ENCODE measurements around the gene CAMTA1.

Gene CAMTA1

DNA sequence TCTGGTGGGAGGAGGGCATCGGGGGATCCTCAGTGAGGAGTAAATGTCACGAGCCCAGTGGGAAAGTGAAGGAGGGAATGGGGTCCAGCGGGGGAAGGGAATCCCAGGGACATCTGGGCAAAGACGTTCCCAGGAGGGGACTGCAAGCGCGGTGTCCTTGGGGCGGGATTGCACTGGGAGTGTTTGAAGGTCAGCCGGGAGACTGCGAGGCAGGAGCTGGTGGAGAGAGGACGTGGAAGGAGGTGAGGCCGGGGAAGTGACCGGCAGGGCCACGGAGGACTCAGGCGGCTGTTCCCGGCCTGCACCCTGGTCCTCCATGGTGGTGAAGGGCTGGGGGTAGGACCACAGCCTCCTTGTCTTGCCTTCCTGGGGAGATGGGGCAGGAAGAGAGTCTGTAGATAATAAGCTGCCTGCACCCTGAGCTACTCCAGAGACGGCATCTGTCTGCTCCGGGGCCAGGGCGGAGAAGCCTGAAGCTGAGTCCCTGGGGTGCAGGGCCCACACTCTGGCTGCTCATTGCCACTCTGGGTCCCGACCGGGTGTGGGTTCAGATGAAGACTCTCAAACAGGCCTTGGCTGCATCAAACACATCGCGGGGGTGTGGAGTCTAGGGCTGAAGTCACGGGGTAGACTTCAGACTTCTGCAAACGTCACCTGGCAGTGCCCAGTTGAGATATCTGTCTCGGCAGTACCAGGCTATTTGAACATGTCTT lies 264.8 kb downstream of the CAMTA1 start:
- DNase-seq = no peak

DNA sequence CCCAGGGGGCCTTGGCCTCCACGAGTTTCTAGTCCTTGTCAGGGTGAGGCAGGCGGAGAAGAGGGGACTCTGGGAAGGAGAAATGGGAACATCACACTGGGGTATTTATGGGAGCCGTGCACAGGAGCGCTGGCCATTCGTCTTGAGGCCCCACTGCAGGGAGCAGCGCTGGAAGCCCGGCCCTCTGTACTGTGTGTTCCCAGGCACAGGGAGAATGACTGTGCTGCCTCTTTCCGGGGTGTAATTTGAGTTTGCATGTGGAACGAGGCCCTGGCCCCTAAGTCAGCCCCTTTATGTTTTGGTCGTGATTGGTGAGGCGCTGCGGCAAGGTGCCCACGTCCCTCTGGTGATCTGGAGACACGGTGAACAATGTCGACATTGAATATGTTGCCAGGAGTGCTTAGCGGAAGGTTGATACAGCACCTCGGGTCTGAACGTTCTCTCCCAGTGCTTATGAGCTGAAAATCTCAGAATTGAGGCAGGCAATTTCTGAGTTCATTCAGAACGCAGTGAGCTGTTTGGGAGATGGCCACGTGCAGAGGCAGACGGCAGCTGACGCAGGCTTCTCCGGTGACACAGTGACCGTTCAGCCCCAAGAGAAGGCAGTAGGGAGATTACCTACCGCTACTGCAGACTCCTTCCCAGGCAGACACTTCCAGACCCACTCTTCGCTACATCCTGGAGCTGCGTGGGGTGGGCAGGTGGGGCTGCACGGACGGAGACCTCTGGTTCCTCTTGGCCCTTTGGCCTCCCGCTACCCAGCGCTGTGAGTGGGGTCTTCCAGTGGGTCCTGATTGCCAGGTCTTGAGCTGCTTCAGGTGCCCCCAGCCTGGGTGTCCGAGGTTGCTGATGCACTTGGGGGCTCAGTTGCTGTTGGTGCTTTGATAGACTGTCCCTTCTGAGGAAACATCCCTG lies 265.8 kb downstream of the CAMTA1 start:
- DNase-seq = no peak

DNA sequence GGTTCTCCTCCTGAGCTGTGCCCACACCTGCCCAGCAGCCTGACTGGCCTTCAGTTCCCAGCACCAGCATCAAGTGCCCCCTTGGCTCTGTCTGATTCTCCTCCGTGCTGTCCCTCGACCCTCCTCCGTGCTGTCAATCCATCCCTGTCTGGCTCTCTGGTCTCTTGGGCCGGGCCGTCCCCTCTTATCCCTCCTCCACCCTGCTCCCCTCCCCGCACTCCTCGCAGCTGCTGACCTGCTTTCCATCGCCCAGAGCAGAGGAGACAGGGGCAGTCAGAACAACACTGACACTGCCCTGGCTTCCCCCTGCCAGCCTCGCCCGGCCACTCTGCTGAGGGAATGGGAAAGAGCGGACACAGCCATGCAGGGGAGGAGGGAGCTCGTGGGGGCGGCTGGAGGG lies 267.4 kb downstream of the CAMTA1 start:
- no peak for DNase-seq

DNA sequence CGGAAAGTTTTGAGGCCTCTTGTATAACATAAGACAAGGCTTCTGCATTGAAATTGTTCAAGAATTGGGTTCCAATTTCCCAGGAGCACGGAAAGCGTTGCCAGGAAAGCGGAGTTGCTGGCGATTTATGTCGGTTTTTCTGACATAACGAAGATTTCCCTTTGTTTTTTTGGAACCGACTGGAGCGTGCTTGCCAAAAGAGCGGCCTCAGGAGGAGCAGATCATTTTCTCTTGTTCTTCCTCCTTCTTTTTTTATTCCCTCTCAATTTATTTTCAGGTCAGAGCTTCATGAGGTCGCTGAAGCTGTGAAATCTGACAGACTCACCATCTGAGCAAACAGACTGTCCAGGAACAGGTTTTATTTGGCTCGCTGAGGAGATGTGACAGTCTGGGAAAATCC lies 275.5 kb downstream of the CAMTA1 start:
- DNase-seq = no peak

DNA sequence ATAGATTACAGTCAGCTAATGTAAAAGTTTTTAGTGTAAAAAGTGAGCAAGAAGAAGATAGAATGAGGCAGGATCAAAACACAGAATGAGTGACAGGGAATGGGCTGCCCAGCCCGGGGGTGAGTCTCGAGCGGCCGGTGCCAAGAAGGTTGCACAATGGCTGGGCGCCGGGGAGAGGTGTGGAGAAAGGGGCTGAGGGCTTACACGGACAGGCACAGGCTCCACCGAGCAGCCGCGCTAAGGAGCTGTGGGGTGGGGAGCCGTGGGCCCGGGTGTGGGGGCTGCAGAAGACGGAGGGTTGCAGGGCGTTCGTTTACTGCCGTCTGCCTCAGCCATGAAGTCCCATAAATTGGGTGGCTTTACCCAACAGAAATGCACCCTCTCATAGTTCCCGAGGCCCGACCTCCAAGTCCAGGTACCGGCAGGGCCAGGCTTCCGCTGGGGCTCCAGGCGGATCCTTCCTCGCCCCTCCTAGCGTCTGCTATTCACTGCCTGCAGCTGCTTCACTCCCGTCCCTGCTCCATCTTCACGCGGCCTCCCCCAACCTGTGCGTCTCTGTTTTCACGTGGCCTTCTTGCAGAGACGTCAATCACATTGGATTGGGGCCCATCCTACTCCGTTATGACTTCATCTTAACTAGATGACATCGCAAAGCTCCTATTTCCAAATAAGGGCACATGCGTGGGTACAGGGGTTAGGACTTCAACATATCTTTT lies 277.2 kb downstream of the CAMTA1 start:
- no peak for DNase-seq

DNA sequence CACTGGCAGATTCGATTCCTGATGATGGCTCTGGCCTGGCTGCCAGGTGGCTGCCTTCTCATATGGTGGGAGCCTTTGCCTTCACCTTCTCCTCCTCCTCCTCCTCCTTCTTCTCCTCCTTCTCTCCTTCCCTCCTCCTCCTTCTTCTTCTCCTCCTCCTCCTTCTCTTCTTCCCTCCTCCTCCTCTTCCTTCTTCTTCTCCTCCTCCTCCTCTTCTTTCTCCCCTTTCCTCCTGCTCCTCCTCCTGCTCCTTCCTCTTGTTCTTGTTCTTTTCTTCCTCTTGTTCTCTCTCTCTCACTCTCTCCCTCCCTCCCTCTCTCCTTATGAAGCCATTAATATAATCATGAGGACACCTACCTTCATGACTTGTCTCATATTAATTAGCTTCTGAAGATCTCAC lies 278.7 kb downstream of the CAMTA1 start:
- no peak for DNase-seq

DNA sequence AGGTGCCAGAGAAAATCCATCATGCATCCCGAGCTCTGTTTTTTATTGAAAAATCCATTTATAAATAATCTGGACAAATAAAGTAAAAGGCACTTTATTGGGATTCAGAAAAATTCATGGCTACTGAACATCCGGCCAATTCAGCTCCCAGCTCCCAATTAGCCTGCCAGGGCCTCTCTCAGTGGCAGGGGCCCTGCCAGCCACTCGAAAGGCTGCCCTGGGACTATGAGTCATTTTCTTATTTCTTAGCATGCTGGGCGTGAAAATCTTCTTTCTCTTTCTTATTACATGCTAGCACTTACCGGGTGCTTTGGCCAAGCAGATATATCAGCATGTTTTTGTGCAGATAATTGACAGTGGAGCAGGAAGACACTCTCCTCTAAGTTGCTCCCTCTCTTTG lies 283.3 kb downstream of the CAMTA1 start:
- DNase-seq = no peak

DNA sequence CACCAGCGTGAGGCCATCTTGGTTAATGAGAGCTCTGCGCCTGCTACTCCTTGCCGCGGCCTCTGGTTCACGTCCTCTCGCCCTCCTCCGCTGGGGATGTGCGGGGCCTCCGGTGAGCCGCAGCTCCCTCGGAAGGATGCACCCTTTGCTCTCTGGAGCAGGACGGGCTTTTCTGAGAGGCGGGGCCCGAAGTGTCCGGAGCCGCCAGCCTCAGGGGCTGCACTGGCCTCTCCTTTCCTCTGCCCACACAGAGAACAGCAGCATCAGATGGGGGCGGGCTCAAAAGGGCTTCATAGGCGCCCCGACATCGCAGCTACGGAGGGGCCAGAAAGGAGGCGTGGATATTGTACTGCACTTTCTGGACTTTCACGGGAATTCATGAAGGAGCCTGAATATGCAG lies 284.7 kb downstream of the CAMTA1 start:
- no peak for DNase-seq

DNA sequence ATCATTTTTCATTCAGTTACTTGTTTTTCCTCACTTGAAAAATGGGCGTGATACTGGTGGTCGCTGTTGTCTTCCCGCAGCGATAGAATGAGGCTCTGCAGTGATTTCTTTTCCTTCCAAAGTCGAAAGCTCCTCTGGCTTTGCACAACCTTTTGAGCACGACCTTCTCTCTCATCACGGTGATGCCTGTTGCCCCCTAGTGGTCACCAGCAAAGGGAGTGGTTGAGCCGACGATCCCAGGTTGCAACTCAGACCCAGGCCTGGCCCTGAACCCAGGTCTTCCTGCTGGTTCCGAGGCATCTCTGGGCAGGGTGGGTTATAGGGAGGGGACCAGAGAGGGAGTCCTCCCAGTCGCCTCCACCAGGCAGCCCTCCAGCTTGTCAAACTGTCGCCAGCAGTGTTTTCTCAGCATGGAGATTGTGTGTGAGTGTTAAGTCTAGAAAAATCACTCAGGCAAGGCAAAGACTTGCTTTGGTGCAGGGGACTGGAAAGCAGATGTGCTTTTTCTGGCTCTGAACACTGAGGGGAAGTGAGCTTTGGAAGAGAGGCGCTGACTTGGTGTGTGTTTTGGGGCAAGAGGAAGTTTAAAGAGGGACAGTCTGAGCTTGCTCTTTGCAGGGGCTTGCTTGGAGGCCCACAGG lies 285.3 kb downstream of the CAMTA1 start:
- DNase-seq = peak; percentile 55 to 65

DNA sequence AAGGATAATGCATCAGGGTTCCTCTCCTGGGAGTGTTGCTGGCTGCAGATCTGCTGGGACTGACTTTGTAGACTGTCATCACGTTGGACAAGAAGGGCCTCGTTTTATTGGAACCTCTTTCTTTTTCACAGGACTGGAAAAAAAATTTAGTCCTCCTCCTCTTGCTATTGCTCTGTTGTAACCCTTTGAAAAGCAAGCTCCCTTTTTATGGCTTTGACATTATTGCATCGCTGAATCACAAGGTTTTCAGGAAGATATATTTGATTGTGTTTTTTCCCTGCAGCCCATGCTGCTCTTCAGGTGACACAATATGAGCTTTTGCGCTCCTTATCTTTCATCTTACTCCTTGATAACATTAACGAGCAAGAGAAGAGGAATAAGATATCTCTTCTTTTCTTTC lies 290.9 kb downstream of the CAMTA1 start:
- no peak for DNase-seq

DNA sequence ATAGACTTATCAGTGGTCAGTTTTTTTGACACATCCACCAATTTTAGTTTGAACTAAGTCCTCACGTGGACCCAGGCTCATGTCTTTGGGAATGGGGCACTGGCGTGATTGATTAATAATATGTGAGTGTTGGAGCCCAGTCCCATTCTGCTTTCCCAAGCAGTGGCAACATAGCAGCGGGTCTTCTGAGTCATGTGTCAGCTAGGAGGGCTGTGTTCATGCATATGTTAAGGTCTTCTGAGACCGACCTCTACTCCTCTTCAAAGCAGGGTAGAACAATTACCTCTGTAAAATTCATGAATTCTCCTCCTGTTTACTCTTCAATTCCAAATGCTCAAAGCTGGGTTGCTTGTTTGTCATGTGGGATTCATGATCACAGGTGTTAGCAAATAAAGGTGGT lies 291.3 kb downstream of the CAMTA1 start:
- DNase-seq = no peak

DNA sequence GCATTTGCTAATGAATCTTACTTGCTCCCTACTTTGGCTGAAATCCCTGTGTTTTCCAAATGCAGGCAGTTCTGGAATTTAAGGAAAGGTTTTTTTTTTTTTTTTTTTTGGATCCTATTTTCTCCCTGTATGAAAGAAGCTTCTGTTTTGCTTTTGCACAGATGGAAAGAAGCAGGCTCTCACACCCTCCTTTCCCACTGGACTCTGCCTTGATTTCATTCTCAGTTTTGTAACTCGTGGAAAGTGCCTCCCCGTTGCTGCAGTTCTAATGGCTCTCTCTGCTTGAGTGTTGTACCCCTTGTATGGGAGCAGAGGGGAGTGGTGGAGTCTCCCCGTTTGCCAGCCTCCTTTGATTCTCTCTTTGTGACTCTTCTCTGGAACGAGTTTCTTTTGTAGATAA lies 291.9 kb downstream of the CAMTA1 start:
- DNase-seq = no peak

DNA sequence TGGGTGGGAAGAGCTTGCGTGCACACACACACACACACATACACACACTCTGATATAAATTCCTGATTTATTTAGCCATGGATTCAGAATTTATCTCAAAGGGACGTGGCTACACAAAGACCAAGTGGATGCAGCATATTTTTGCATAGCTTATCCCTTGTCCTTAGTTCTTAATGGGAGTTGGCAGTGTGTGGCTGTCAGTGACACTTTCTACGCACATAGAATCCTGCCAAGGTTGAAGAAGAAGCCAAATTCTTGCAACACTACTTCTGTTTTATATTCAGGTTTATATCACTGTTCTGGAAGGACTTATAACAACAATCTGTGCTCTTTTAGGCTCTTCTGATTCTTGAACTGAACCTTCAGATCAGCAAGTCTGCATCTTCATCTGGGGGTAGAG lies 292.7 kb downstream of the CAMTA1 start:
- no peak for DNase-seq

DNA sequence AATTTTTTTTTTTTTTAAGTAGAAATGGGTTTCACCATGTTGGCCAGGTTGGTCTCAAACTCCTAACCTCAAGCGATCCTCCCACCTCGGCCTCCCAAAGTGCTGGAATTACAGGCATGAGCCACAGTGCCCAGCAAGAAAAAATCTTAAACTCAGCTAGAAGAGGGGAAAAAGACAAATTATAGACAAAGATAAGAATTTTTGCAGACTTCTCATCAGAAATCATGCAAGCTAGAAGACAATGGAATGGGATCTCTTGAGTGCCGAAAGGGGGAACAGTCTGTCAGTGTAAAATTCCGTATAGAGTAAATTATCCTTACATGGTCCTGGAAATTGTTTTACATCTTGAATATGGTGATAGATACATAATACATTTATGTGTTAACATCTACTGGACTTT lies 294.4 kb downstream of the CAMTA1 start:
- DNase-seq = peak in 1 of 2 experiments; percentile 1

DNA sequence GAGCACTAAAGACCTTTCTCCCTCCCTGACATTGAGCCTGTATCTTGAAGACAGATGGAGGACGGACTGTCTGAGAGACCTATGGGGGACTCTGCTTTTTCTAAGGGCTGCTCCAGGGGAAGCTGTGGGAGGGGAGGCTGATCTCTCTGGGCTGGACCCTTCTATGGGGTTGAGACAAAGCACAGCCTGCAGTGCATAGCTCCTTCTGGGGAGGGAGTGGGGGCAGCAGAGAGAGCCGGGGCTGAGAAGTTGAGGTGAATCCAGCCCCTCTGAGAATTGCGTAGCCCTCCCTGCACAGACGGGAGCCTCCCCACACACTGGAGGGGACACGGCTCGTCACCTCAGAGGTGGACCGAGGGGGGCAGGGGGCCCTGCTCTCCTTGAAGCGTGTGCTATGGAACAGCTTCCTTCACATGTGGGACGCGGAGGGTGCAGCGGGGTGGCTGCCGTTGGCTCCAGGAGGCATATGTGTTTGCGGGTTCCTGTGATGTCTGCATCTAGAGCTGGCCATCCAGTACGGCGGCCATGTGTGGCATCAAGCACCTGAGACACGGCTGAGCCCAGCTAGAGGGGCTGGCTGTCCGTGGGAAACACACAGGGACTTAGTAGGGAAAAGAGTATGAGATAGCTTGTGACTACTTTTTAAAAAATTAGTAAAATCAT lies 299.1 kb downstream of the CAMTA1 start:
- DNase-seq = no peak

DNA sequence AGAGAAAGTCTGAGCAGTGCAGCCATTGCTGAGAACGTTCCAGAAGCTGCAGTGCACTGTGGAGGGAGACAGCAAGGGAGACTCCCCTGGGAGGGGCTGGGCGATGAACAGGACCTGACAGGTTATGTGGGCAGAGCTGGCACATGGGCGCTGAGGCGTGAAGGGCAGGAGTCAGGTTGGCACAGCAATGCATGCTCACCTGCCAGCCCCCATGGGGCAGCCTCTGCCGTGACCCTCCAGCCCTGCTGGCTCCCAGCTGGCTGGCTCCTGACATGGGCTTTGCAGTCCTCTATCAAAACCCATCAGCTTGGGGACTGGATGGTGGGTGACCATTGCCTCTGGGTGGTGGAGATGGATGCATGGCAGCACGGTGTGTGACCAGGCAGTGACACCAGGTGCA lies 300.3 kb downstream of the CAMTA1 start:
- DNase-seq = no peak

DNA sequence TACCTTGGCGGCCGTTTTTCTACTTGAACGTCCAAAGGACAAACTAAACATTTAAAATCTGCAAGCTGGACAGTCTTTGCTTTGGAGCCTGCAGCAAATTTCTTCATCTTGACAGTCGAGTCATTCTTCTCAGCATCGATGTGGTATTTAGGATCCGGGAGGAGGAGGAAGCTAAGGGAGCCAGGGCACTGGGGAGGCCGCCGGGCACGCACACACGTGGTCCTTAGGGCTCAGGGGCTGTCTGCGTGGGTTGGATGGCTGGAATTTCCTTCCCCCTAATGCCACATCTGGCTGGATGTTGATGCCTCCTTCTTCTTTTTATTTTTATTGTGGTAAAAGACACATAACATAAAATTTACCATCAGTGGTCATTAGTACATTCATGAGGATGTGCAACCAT lies 300.9 kb downstream of the CAMTA1 start:
- DNase-seq = no peak

DNA sequence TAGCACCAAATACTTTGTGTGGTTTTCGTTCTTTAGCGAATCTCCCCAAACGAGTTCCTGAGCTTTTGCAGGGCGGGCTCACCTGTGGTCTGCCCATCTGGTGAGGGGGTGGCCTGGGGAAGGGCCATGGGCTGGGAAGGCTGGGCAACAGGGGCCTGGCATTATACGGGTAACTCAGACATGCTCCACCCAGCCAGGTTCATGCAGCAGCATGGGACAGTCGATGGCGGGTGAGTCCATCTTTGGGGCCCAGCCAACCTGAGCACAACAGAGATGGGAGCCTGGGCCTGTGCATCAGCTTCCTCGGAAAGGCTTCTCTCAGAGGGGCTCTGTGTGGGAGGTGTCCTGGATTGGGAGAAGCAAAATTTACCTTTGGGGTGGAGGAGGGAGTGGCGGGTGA lies 302.6 kb downstream of the CAMTA1 start:
- no peak for DNase-seq

DNA sequence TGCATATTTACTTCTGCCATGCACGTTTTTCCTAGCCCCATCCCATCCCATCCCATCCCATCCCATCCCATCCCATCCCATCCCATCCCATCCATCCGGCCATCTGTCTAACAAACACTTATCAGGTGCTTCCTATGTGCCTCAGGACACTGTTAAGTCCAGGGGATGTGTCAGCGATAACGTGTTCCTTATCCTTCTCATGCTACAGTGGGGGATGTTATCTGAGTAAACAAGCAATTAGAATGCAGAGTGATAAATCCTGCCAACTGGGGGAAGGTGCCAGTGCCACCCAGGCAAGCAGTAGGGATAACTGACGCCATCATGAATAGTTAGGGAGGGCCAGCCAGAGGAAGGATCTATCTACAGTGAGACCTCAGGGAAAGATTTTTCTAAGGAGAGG lies 304.2 kb downstream of the CAMTA1 start:
- DNase-seq = no peak

DNA sequence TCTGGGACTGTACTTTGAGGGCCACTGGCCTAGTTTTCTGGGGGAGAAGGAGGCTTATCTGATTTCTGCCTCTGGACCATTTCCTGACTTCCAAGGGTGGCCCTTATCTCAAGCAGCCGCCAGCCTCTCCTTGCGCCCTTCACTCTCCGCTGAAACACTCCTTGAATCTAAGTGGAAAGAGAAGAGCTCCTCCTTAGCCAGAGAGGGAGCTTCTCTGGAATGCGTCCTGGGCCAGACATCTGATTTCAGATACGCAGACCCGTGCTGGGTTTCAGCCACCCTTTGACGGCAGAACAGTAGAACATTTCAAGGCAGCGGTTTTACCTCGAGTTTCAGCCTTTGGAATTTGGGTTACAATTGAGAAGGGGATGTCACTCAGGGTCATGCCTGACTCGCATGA lies 308.0 kb downstream of the CAMTA1 start:
- DNase-seq = no peak

DNA sequence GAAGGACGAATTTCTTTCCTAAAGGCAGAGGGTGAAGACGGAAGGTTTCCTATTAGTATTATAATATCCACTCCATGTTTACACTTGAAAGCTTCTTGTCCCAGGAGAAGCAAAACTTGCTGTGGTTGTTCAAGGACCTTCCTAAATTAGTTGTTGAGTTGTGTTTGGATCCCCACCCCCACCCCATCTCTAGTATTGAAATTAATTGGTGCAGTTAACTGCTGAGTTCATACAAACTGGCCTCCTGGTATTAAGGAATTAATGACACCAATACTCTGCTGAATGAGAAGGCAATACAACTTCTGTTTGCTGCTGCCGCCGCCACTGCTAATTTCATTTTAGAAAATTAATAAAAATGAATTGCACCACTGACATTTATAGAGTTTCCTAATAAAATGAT lies 308.8 kb downstream of the CAMTA1 start:
- no peak for DNase-seq

DNA sequence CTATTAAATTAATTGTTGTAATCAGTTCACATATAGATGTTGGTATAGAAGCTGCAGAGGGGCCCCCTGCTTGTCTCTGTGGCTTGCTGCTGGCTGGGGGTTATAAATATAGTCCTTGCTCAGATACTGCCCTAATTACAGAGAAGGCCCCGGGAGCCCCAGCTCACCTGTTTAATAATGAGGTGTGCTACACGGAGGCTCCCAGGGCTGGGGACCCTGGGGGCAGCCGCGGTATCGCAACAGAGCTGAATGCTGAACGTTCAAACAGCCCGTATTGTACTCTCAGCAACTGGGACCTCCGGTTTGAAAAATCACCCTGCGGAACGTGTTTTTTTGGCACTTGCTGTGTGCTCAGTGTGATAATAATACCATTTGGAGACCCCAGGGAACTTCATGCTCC lies 309.3 kb downstream of the CAMTA1 start:
- no peak for DNase-seq

Measured in Kasumi-1 (cell line).